Neural progenitor cell (in vitro differentiated cells): ENCODE measurements around the gene PLAC8L1. TPM values are rescaled to one million over a fixed set of nuclear protein-coding genes. Genes with fewer than 3 reads are reported as not detected.

Experiments used
- DNase-seq: peaks from one replicate; pipeline ENCODE4 v3.0.0-alpha.2; 2016; ENCODE audit warnings: low spot score
- H2AFZ ChIP-seq: fragments of 200-600 bp; sonication (generic); replicated peaks from 2 replicates; pipeline ENCODE4 v1.6.1; 2016; ENCODE audit warnings: antibody characterized with exemption
- H3F3A ChIP-seq: fragments of 200-600 bp; sonication (generic); 2 replicates; pipeline ENCODE4 v1.6.1; 2016; ENCODE audit warnings: antibody characterized with exemption, low read depth
- H3K27ac ChIP-seq: fragments of 200-600 bp; sonication (generic); 2 replicates; pipeline ENCODE4 v1.5.1; 2016; ENCODE audit warnings: mild to moderate bottlenecking
- H3K27me3 ChIP-seq: fragments of 200-600 bp; sonication (generic); 2 replicates; pipeline ENCODE4 v1.6.1; 2016; ENCODE audit warnings: mild to moderate bottlenecking, moderate library complexity
- H3K36me3 ChIP-seq: fragments of 200-600 bp; sonication (generic); 2 replicates; pipeline ENCODE4 v1.5.1; 2016
- H3K4me1 ChIP-seq: fragments of 200-600 bp; sonication (generic); 2 replicates; pipeline ENCODE4 v1.6.1; 2016; ENCODE audit warnings: mixed run types
- H3K4me2 ChIP-seq: fragments of 200-600 bp; sonication (generic); 2 replicates; pipeline ENCODE4 v1.6.1; 2016
- H3K4me3 ChIP-seq: fragments of 200-600 bp; sonication (generic); 2 replicates; pipeline ENCODE4 v1.5.1; 2016
- H3K79me2 ChIP-seq: fragments of 200-600 bp; sonication (generic); 2 replicates; pipeline ENCODE4 v1.6.1; 2016; ENCODE audit warnings: low read depth
- H3K9ac ChIP-seq: fragments of 200-600 bp; sonication (generic); 2 replicates; pipeline ENCODE4 v1.6.1; 2016
- H3K9me3 ChIP-seq: fragments of 200-600 bp; sonication (generic); 2 replicates; pipeline ENCODE4 v1.5.1; 2016; ENCODE audit warnings: low read depth
- H4K20me1 ChIP-seq: fragments of 200-600 bp; sonication (generic); 2 replicates; pipeline ENCODE4 v1.6.1; 2016; ENCODE audit warnings: low read depth
- H3K27ac Mint-ChIP-seq: 3 replicates; pipeline ENCODE4 v1.8.0; 2021; ENCODE audit warnings: mixed read lengths
- H3K27me3 Mint-ChIP-seq: 2 replicates; pipeline ENCODE4 v1.8.0; 2022; ENCODE audit warnings: low read depth, mild to moderate bottlenecking, inconsistent platforms, moderate library complexity, mixed read lengths; ENCODE audit not compliant: insufficient read depth
- H3K36me3 Mint-ChIP-seq: 3 replicates; pipeline ENCODE4 v1.8.0; 2021; ENCODE audit warnings: mixed read lengths
- H3K4me1 Mint-ChIP-seq: 3 replicates; pipeline ENCODE4 v1.8.0; 2021; ENCODE audit warnings: mixed read lengths
- H3K4me3 Mint-ChIP-seq: 3 replicates; pipeline ENCODE4 v1.8.0; 2021; ENCODE audit warnings: mild to moderate bottlenecking, moderate library complexity, mixed read lengths
- H3K9me3 Mint-ChIP-seq: 3 replicates; pipeline ENCODE4 v1.8.0; 2020; ENCODE audit warnings: mixed read lengths
- EZH2 ChIP-seq: fragments of 200-600 bp; sonication (generic); IDR thresholded peaks from 2 replicates; pipeline ENCODE4 v1.6.1; 2017; ENCODE audit warnings: antibody characterized with exemption, mild to moderate bottlenecking, moderate library complexity
- EZH2phosphoT487 ChIP-seq: fragments of 200-600 bp; sonication (generic); IDR thresholded peaks from 2 replicates; pipeline ENCODE4 v1.6.1; 2017; ENCODE audit warnings: antibody characterized with exemption
- total RNA-seq: library from RNA; depleted of rRNA; stranded (reverse); fragments of >200 nt; gene quantifications from 2 replicates; pipeline ENCODE4 v1.2.3, GENCODE V29; 2015; ENCODE audit warnings: low replicate concordance
- TF ChIP-seq, protein P1 (sequence below): fragments of 200-600 bp; sonication (generic); IDR thresholded peaks from 2 replicates; pipeline ENCODE4 v1.5.1; 2017; ENCODE audit warnings: antibody characterized with exemption, mild to moderate bottlenecking

The PLAC8L1 gene
- total RNA-seq, 1 donor from 2014 or later = 0.51 TPM

DNA sequence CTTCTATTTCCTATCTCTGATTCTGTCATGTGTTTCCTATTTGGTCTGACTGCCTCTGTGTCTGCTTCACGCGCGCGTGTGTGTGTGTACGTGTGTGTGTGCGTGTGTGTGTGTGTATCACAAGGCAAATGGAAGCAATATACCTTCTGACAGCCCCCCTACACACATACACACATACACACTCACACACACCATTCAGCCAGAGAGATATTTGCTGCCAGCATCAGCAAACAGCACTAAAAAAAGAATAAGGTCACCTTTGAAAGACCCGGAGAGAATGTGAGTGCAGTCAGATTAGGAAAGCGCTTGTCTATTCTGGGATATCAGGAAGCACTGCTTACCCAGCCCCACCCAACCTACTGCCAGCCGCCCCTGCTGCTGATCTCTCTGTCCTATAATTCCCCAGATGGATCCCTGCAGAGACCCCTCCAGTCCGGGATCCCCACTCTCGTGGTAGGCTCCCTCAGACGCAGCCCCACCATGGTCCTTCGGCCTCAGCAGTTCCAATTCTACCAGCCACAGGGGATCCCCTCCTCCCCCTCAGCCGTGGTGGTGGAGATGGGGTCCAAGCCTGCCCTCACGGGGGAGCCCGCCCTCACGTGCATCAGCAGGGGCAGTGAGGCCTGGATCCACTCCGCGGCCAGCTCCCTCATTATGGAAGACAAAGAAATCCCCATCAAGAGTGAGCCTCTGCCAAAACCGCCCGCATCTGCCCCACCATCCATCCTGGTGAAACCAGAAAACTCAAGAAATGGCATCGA is 45.7 kb downstream of the PLAC8L1 start:
- no peak overlapping the region for H3K4me3 Mint-ChIP-seq
- Histone ChIP-seq H3K27me3 (no peaks in the 10 kb centered on the region), H3K79me2 (no peaks in the 10 kb centered on the region), H4K20me1 (no peaks in the 10 kb centered on the region), H3K9ac (no peak overlapping the region), H3K4me2 (no peak overlapping the region), H3K4me3 (no peak overlapping the region), H3K4me1 (no peaks in the 10 kb centered on the region), H3K36me3 (no peaks in the 10 kb centered on the region), H3K9me3 (no peaks in the 10 kb centered on the region), H3K27ac (no peak overlapping the region), H2AFZ (no peak overlapping the region), H3F3A (no peaks in the 10 kb centered on the region)
- H3K4me1 Mint-ChIP-seq = no peaks in the 10 kb centered on the region
- no peaks in the 10 kb centered on the region for H3K9me3 Mint-ChIP-seq
- TF ChIP-seq, protein P1, sequence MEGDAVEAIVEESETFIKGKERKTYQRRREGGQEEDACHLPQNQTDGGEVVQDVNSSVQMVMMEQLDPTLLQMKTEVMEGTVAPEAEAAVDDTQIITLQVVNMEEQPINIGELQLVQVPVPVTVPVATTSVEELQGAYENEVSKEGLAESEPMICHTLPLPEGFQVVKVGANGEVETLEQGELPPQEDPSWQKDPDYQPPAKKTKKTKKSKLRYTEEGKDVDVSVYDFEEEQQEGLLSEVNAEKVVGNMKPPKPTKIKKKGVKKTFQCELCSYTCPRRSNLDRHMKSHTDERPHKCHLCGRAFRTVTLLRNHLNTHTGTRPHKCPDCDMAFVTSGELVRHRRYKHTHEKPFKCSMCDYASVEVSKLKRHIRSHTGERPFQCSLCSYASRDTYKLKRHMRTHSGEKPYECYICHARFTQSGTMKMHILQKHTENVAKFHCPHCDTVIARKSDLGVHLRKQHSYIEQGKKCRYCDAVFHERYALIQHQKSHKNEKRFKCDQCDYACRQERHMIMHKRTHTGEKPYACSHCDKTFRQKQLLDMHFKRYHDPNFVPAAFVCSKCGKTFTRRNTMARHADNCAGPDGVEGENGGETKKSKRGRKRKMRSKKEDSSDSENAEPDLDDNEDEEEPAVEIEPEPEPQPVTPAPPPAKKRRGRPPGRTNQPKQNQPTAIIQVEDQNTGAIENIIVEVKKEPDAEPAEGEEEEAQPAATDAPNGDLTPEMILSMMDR = no peak
- TF ChIP-seq EZH2phosphoT487 (no peak), EZH2 (no peak)
- DNase-seq = no peak
- H3K27me3 Mint-ChIP-seq = no peaks in the 10 kb centered on the region
- H3K36me3 Mint-ChIP-seq = no peaks in the 10 kb centered on the region
- H3K27ac Mint-ChIP-seq = no peak overlapping the region

DNA sequence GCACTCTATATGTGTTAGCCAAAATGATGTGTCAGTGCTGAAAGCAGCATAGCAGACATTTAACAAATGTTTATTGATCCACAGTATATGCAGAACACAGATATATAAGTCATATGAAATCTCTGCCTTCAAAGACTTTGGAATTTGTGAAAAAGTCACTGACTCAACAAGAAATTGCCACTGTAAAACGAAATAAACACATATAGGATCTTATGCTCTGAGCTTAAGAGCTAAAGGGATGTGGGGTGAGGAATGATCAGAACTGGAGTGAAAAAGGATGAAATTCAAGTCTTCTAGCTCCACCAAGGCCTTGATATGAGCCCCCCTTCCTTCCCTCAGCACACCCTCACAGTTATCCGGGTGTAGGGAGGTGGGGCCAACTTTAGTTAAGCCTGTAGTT is 49.9 kb downstream of the PLAC8L1 start:
- Mint-ChIP-seq H3K9me3 (no peaks in the 10 kb centered on the region), H3K4me3 (no peak overlapping the region), H3K36me3 (no peaks in the 10 kb centered on the region), H3K27me3 (peaks cover 2% of the 10 kb centered on the region), H3K27ac (no peak overlapping the region), H3K4me1 (no peaks in the 10 kb centered on the region)
- no peak overlapping the region for H3K4me3 ChIP-seq
- H3K27ac ChIP-seq = no peak overlapping the region
- H3K79me2 ChIP-seq = no peaks in the 10 kb centered on the region
- no peaks in the 10 kb centered on the region for H3K36me3 ChIP-seq
- no peak overlapping the region for H2AFZ ChIP-seq
- no peaks in the 10 kb centered on the region for H3K9me3 ChIP-seq
- TF ChIP-seq EZH2phosphoT487 (no peak), EZH2 (no peak)
- TF ChIP-seq, protein P1 = no peak
- H3K4me1 ChIP-seq = no peaks in the 10 kb centered on the region
- H3F3A ChIP-seq = no peaks in the 10 kb centered on the region
- no peak for DNase-seq
- no peaks in the 10 kb centered on the region for H3K27me3 ChIP-seq
- H3K4me2 ChIP-seq = no peak overlapping the region
- no peak overlapping the region for H3K9ac ChIP-seq
- no peaks in the 10 kb centered on the region for H4K20me1 ChIP-seq

DNA sequence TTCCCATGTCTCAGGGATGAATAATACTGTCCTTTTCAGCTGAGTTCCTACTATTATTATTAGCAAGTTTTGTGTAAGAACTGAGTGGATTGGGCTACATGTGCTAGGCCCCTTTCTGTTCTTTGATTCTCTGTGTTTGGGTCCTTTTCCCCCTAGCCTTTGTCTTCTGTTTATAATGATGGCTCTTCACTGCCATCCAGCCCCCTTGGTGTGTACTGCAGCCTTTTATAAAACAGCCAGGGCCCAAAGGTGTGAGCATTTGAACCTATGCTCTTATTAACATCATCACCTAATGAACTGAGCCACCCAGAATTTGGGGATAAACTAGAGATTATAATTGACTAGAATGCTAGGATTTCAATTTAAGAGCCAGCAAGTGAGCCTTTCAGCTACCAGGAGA is 52.6 kb downstream of the PLAC8L1 start:
- Histone ChIP-seq H3K36me3 (no peaks in the 10 kb centered on the region), H3K9ac (no peak overlapping the region), H3K27me3 (no peaks in the 10 kb centered on the region), H3K27ac (no peak overlapping the region), H3K4me2 (no peak overlapping the region), H3K4me3 (no peak overlapping the region), H3K9me3 (no peaks in the 10 kb centered on the region), H3F3A (no peaks in the 10 kb centered on the region), H4K20me1 (no peaks in the 10 kb centered on the region), H3K79me2 (no peaks in the 10 kb centered on the region), H2AFZ (peak overlapping the region; percentile 74), H3K4me1 (no peaks in the 10 kb centered on the region)
- peak; percentile 51 for DNase-seq
- Mint-ChIP-seq H3K4me3 (no peak overlapping the region), H3K4me1 (peaks cover 4% of the 10 kb centered on the region), H3K36me3 (no peaks in the 10 kb centered on the region), H3K9me3 (no peaks in the 10 kb centered on the region), H3K27ac (no peak overlapping the region), H3K27me3 (peaks cover 2% of the 10 kb centered on the region)
- TF ChIP-seq, protein P1 = peak; percentile 59
- TF ChIP-seq EZH2 = no peak
